Gastrocnemius medialis (tissue), 4 donors: ENCODE results near the gene TIMM17B.

ENCODE experiments used
- POLR2A ChIP-seq, 2 donors: fragments of 450-650 bp; IDR thresholded peaks; one replicate each; pipeline ENCODE4 v1.6.1; 2017; ENCODE audit warnings: antibody characterized with exemption in 2 of 2, mild to moderate bottlenecking in 2 of 2, moderate library complexity in 2 of 2
- TF ChIP-seq, protein P1 (sequence below), 5 experiments: fragments of 450-650 bp in 3 of 5; fragments of 200-600 bp in 2 of 5; sonication (generic) in 2 of 5; IDR thresholded peaks in 4 of 5; conservative IDR thresholded peaks in 1 of 5; 1 replicate in 4 of 5; 2 replicates in 1 of 5; pipeline ENCODE4 v1.5.1; 2016 to 2019; ENCODE audit warnings: antibody characterized with exemption in 5 of 5, mild to moderate bottlenecking in 3 of 5, moderate library complexity in 3 of 5

GRCh38 chrX:48903290-48903689 lies 5.7 kb upstream of the TIMM17B start:
- TF ChIP-seq, protein P1, sequence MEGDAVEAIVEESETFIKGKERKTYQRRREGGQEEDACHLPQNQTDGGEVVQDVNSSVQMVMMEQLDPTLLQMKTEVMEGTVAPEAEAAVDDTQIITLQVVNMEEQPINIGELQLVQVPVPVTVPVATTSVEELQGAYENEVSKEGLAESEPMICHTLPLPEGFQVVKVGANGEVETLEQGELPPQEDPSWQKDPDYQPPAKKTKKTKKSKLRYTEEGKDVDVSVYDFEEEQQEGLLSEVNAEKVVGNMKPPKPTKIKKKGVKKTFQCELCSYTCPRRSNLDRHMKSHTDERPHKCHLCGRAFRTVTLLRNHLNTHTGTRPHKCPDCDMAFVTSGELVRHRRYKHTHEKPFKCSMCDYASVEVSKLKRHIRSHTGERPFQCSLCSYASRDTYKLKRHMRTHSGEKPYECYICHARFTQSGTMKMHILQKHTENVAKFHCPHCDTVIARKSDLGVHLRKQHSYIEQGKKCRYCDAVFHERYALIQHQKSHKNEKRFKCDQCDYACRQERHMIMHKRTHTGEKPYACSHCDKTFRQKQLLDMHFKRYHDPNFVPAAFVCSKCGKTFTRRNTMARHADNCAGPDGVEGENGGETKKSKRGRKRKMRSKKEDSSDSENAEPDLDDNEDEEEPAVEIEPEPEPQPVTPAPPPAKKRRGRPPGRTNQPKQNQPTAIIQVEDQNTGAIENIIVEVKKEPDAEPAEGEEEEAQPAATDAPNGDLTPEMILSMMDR (IDR thresholded peaks at IDR 0.05 in 4 of 5, conservative IDR thresholded peaks at IDR 0.05 in 1 of 5): no peak
- no peak for TF ChIP-seq POLR2A (IDR thresholded peaks at IDR 0.05)
